GM06990 (cell line): Measurements from ENCODE around the gene FMN1.

Source experiments
- DNase-seq: peaks from one replicate; pipeline ENCODE4 v3.0.0-alpha.2; 2011; ENCODE audit not compliant: insufficient read length; ENCODE audit errors: extremely low read depth
- H3K27me3 ChIP-seq: replicated peaks from 2 replicates; pipeline ENCODE4 v1.6.0; 2011; ENCODE audit warnings: low read length; ENCODE audit not compliant: control insufficient read depth, insufficient read depth
- H3K36me3 ChIP-seq: 2 replicates; pipeline ENCODE4 v1.5.1; 2011; ENCODE audit warnings: low read length; ENCODE audit not compliant: control insufficient read depth, insufficient read depth
- H3K4me3 ChIP-seq: replicated peaks from 2 replicates; pipeline ENCODE4 v1.5.1; 2011; ENCODE audit warnings: low read depth, mild to moderate bottlenecking, control low read depth, low read length
- TF ChIP-seq, protein P1 (sequence below): IDR thresholded peaks from 2 replicates; pipeline ENCODE4 v1.5.1; 2011; ENCODE audit warnings: low read length, control low read depth, mild to moderate bottlenecking, inconsistent platforms; ENCODE audit not compliant: insufficient read depth, poor library complexity, severe bottlenecking

Gene FMN1

GRCh38 chr15:32877252-32878019 is 317.1 kb downstream of the FMN1 start:
- Histone ChIP-seq H3K36me3 (no peaks in the 10 kb centered on the region), H3K4me3 (no peak overlapping the region), H3K27me3 (no peaks in the 10 kb centered on the region)
- TF ChIP-seq, protein P1, sequence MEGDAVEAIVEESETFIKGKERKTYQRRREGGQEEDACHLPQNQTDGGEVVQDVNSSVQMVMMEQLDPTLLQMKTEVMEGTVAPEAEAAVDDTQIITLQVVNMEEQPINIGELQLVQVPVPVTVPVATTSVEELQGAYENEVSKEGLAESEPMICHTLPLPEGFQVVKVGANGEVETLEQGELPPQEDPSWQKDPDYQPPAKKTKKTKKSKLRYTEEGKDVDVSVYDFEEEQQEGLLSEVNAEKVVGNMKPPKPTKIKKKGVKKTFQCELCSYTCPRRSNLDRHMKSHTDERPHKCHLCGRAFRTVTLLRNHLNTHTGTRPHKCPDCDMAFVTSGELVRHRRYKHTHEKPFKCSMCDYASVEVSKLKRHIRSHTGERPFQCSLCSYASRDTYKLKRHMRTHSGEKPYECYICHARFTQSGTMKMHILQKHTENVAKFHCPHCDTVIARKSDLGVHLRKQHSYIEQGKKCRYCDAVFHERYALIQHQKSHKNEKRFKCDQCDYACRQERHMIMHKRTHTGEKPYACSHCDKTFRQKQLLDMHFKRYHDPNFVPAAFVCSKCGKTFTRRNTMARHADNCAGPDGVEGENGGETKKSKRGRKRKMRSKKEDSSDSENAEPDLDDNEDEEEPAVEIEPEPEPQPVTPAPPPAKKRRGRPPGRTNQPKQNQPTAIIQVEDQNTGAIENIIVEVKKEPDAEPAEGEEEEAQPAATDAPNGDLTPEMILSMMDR: no peak
- no peak for DNase-seq

DNA sequence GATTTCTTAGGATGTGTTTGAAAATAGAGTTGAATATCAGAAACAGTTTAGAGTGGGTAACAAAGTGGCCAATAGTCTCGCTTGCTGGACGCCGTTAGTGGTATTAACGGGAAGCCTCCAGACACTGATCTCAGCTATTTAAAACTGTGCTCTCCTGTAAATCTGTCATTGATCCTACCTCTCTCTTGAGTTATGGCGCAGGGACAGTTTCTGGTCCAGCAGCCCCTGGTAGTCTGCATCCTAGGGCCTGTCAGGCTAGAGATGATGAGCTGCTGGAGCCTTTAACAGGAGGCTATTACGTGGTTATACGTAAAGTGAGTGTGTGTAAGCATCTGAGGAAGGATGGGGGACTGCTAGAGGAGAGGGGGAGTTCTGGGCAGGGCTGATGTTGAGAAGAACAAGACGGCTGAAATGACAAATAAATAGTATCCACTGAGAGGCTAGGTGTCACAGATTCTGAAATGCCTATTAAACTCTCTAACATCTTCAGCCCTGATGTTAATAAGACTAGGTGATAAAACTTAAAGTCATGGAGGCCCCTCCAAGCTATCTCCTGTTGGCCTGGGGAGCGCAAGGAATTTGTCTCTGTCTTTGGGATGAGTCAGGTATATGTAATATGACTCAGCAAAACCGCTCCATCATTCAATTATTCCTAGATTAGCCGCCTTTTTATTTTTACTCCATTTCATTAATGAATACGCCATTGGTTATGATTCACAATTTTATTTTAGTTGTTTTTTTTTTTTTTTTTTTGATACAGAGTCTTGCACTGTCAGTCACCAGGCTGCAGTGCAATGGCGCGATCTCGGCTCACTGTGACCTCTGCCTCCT is 321.0 kb downstream of the FMN1 start:
- Histone ChIP-seq H3K27me3 (no peaks in the 10 kb centered on the region), H3K36me3 (no peaks in the 10 kb centered on the region), H3K4me3 (no peak overlapping the region)
- TF ChIP-seq, protein P1: no peak
- DNase-seq: no peak

- H3K36me3 ChIP-seq: no peaks in the 10 kb centered on the region
Observed at GRCh38 chr15:32872621-32873283, 321.8 kb downstream of the FMN1 start.

GRCh38 chr15:32871883-32872282 is 322.6 kb downstream of the FMN1 start:
- Histone ChIP-seq H3K27me3 (no peaks in the 10 kb centered on the region), H3K4me3 (no peak overlapping the region), H3K36me3 (no peaks in the 10 kb centered on the region)
- TF ChIP-seq, protein P1: no peak
- no peak for DNase-seq

More at GRCh38 chr15:32872621-32873283, 321.8 kb downstream of the FMN1 start:
- no peak overlapping the region for H3K4me3 ChIP-seq
- no peak for DNase-seq
- TF ChIP-seq, protein P1: no peak
- no peaks in the 10 kb centered on the region for H3K27me3 ChIP-seq

- no peak overlapping the region; the same call in 1 of the 2 replicates for H3K4me3 ChIP-seq
- H3K36me3 ChIP-seq: no peaks in the 10 kb centered on the region
- peak; percentile 38 for DNase-seq
- no peaks in the 10 kb centered on the region for H3K27me3 ChIP-seq
- TF ChIP-seq, protein P1: no peak
Observed at GRCh38 chr15:32870240-32871033, 324.1 kb downstream of the FMN1 start.
